Mucosa of descending colon (tissue), 3 donors: ENCODE measurements around the gene CLRN2. TPM values are rescaled to one million over a fixed set of nuclear protein-coding genes. Genes with fewer than 3 reads are reported as not detected.

ENCODE experiments used
- ATAC-seq: fragments of 200-7000 bp; cut with Tn5 transposase; one replicate; pipeline ENCODE4 v1.9.1; 2020; ENCODE audit warnings: mild to moderate bottlenecking, moderate library complexity
- DNase-seq, 3 donors: peaks; one replicate each; pipeline ENCODE4 v3.0.0-alpha.2; 2020
- H3K36me3 ChIP-seq: fragments of 200-600 bp; one replicate; pipeline ENCODE4 v1.8.0; 2021; ENCODE audit warnings: low read depth, mild to moderate bottlenecking
- H3K4me1 ChIP-seq: fragments of 200-600 bp; one replicate; pipeline ENCODE4 v1.8.0; 2021; ENCODE audit warnings: low read depth, mild to moderate bottlenecking
- H3K4me3 ChIP-seq: fragments of 200-600 bp; one replicate; pipeline ENCODE4 v1.8.0; 2021; ENCODE audit warnings: mild to moderate bottlenecking
- H3K9me3 ChIP-seq: fragments of 200-600 bp; one replicate; pipeline ENCODE4 v1.8.0; 2021; ENCODE audit warnings: mild to moderate bottlenecking
- intact Hi-C, 2 donors: fragments of 100-400 bp; cut with DNase I in 1 of 2; cut with micrococcal nuclease in 1 of 2; formaldehyde crosslinking; loops; one replicate each; pipeline versions ENCODE4 v1.11.0 to v1.11.1; 2022; cut with DNase I, micrococcal nuclease
- long read RNA-seq, 2 donors: library from polyadenylated mRNA; unstranded; transcript quantifications; one replicate each; pipeline ENCODE4 v2.0.0, GENCODE V29; 2019 to 2021
- total RNA-seq, 3 donors: library from RNA; stranded (reverse); fragmentation: NEBNext Ultra II Directional in 2 of 3; extraction: Animal tissue kit (Norgen Biotek cat#: 25700) in 2 of 3; gene quantifications; one replicate each; pipeline versions ENCODE4 v1.2.1 to v1.2.4, GENCODE V29; 2021 to 2023
- TF ChIP-seq, protein P1 (sequence below): fragments of 200-600 bp; IDR thresholded peaks from one replicate; pipeline ENCODE4 v1.8.0; 2022; ENCODE audit warnings: antibody characterized with exemption, mild to moderate bottlenecking
- donor health status: DM: no; HTN: no; CAD: no; lungs with moderate emphysema.
- donor health status: DM: no; HTN: no; CAD: no.
- donor health status: DM: no; HTN: yes; CAD: no.

The CLRN2 gene, protein sequence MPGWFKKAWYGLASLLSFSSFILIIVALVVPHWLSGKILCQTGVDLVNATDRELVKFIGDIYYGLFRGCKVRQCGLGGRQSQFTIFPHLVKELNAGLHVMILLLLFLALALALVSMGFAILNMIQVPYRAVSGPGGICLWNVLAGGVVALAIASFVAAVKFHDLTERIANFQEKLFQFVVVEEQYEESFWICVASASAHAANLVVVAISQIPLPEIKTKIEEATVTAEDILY
- total RNA-seq = not detected
- long read RNA-seq, donor 1 = 0 reads
- long read RNA-seq, donor 2 = 0 reads

DNA sequence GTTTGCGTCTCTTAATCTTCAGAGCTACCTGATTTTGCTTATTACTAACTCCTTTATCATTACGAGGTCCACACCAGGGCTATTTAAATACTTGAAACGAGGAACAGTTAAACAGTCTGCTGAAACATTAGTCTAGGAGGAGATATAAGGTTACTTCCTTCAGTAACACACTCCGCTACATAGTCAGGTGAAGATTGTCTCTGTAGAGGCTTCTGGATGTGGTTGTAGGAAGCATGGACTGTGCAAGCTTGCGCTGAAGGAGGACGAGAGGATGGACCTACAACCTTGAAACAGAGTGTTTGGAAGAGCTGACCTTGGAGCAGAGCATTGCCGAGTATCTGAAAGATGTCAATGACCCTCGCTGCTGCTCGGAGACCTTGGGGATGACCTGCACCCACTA lies at the start of gene CLRN2:
Gene CLRN2 (plus strand): TSS at position 301 of the 400 bp plus-strand sequence. CDS start 102 bp downstream, outside the sequence.
- H3K36me3 ChIP-seq = no peaks in the 10 kb centered on the region

DNA sequence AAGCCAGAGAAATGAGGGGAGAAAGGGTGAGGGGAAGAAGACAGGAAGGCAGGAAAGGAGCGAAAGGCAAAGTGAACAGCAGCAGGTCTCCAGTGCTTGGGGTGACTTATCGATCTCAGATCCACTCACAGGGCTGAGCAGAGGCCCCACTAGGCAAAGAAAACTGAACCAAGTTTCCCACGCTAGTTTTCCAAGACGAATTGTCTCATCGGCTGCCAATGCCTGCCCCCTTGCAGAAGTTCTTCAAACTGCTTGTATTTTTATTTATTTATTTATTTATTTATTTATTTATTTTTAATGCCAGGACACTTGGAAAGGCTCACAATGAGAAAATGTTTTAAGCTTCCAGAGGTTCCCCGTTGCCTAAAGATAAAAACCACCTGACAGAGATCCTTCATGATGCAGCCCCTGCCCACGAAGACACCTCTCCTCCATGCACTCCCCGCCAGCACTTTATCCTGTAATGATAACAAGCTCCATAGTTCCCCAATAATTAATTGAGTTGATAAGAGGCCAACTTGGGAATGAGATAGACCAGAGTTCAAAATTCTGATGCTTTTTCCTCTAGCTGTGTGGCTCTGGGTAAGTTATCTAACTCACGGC lies 46.2 kb upstream of the CLRN2 start:
- H3K9me3 ChIP-seq = no peaks in the 10 kb centered on the region
- no peak overlapping the region for H3K4me3 ChIP-seq
- TF ChIP-seq, protein P1, sequence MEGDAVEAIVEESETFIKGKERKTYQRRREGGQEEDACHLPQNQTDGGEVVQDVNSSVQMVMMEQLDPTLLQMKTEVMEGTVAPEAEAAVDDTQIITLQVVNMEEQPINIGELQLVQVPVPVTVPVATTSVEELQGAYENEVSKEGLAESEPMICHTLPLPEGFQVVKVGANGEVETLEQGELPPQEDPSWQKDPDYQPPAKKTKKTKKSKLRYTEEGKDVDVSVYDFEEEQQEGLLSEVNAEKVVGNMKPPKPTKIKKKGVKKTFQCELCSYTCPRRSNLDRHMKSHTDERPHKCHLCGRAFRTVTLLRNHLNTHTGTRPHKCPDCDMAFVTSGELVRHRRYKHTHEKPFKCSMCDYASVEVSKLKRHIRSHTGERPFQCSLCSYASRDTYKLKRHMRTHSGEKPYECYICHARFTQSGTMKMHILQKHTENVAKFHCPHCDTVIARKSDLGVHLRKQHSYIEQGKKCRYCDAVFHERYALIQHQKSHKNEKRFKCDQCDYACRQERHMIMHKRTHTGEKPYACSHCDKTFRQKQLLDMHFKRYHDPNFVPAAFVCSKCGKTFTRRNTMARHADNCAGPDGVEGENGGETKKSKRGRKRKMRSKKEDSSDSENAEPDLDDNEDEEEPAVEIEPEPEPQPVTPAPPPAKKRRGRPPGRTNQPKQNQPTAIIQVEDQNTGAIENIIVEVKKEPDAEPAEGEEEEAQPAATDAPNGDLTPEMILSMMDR = no peak
- no peak for ATAC-seq
- DNase-seq = no peak
- H3K36me3 ChIP-seq = no peaks in the 10 kb centered on the region
- no peaks in the 10 kb centered on the region for H3K4me1 ChIP-seq
- intact Hi-C loops = no loop called here

More for the DNA sequence above, at the start of gene CLRN2:
- Histone ChIP-seq H3K4me1 (peaks cover 14% of the 10 kb centered on the region), H3K4me3 (no peak within 1 kb of the TSS), H3K9me3 (no peaks in the 10 kb centered on the region)
- DNase-seq (no peak), ATAC-seq (no peak)
- TF ChIP-seq, protein P1 = no peak
- intact Hi-C loops = no loop called here

DNA sequence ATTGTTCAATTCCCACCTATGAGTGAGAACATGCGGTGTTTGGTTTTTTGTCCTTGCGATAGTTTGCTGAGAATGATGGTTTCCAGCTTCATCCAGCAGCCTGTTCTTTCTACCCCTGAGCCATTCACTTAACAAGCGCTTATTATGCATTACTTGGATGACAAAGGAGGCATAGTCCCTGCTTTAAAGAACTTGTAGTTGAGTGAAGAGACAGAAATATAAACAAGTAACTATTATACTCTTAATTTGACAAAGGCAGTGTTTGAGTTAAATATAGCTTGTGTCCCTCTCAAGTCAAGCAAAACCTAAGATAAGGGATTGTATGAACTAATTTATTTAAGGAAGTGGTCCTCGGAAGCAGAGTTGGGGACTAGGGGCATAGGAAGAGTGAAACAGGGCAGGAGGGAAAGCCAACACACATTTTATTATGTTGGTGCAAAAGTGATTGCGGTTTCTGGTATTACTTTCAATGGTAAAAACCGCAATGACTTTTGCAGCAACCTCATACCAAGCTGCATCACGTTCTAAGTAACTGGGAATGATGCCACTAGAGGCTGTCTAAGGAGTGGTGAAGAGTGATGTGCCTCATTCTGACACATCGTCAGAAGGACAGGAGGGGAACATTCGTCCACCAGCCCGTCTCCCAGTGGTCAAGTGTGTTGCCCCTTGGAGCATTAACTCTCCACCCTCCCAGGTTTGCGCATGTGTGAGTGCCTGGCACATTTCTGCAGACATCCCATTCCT lies 44.9 kb upstream of the CLRN2 start:
- ATAC-seq = no peak
- Histone ChIP-seq H3K4me3 (no peak overlapping the region), H3K9me3 (no peaks in the 10 kb centered on the region), H3K36me3 (no peaks in the 10 kb centered on the region), H3K4me1 (no peaks in the 10 kb centered on the region)
- DNase-seq = no peak
- intact Hi-C loops = no loop called here
- TF ChIP-seq, protein P1 = no peak

DNA sequence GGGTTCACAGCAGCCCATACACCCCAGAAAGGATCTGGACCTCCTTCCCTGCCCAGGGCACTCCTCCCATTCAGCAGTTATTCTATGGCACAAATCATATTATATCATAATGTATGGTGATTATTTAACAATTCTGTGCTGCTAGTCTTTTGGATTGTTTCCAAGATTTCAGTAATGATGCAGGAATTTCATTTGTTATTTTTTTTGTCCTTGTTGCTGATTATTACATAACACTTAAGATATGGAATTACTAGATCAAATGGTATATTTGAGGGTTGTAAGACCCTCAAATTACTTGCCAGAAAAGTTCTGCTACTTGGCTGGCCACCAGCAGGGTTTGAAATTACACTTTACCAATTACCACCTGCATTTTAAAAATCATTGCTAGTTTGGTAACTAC lies 39.5 kb upstream of the CLRN2 start:
- ATAC-seq = no peak
- no peaks in the 10 kb centered on the region for H3K9me3 ChIP-seq
- H3K36me3 ChIP-seq = no peaks in the 10 kb centered on the region
- intact Hi-C loops = no loop called here
- H3K4me1 ChIP-seq = no peaks in the 10 kb centered on the region
- DNase-seq = no peak
- TF ChIP-seq, protein P1 = no peak
- H3K4me3 ChIP-seq = no peak overlapping the region

DNA sequence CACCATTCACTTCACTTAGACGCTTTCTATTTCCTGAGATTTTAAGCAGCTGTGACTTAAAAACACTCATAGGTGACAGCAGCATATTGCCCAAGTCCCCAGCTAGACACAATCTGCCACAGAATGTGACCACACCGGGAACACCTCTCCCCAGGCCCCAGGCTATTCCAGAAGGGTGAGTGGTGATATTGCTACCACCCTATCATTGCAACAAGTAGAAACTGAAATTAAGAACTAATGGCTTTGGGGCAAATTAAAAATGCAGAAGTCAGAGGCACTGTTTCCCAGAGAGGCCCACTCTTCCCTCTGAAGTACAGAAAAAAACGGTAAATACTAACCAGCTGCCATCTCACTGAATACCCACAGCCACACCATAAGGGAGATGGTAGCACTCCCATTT lies 38.1 kb upstream of the CLRN2 start:
- Histone ChIP-seq H3K4me1 (no peaks in the 10 kb centered on the region), H3K9me3 (peaks cover 2% of the 10 kb centered on the region), H3K4me3 (no peak overlapping the region), H3K36me3 (no peaks in the 10 kb centered on the region)
- intact Hi-C loops = no loop called here
- TF ChIP-seq, protein P1 = no peak
- ATAC-seq (no peak), DNase-seq (no peak)
